GM12878 (cell line): ENCODE results near the gene TM7SF2. TPM values are rescaled to one million over a fixed set of nuclear protein-coding genes. Genes with fewer than 3 reads are reported as not detected.

Source experiments
- E2F8 ChIP-seq: fragments of 450-650 bp; IDR thresholded peaks from 2 replicates; pipeline ENCODE4 v1.6.1; 2018; ENCODE audit warnings: mild to moderate bottlenecking, low read depth, moderate library complexity; ENCODE audit not compliant: partially characterized antibody
- ETV6 ChIP-seq, 2 experiments: fragments of 450-650 bp in 1 of 2; IDR thresholded peaks in 1 of 2; conservative IDR thresholded peaks in 1 of 2; 2 replicates each; pipeline ENCODE4 v1.6.1; 2014; ENCODE audit warnings: antibody characterized with exemption in 1 of 2, borderline replicate concordance in 1 of 2, low read depth in 1 of 2, mild to moderate bottlenecking in 1 of 2, moderate library complexity in 1 of 2
- FOXK2 ChIP-seq: fragments of 450-650 bp; IDR thresholded peaks from 2 replicates; pipeline ENCODE4 v1.6.1; 2017; ENCODE audit warnings: mild to moderate bottlenecking, moderate library complexity
- HCFC1 ChIP-seq: fragments of 150-350 bp; IDR thresholded peaks from 2 replicates; pipeline ENCODE4 v1.6.1; 2014; ENCODE audit warnings: low read length
- KDM1A ChIP-seq: fragments of 200-600 bp; sonication (generic); IDR thresholded peaks from 2 replicates; pipeline ENCODE4 v1.6.1; 2016; ENCODE audit warnings: borderline replicate concordance
- KLF5 ChIP-seq: fragments of 450-650 bp; IDR thresholded peaks from 2 replicates; pipeline ENCODE4 v1.6.1; 2014; ENCODE audit warnings: mild to moderate bottlenecking; ENCODE audit not compliant: partially characterized antibody
- MEF2A ChIP-seq: IDR thresholded peaks from 2 replicates; pipeline ENCODE4 v1.6.1; 2011; ENCODE audit warnings: low read depth, mild to moderate bottlenecking, low read length, moderate library complexity; ENCODE audit not compliant: insufficient read depth
- MTA2 ChIP-seq: fragments of 450-650 bp; IDR thresholded peaks from 2 replicates; pipeline ENCODE4 v1.6.1; 2016; ENCODE audit warnings: low read depth, mild to moderate bottlenecking, moderate library complexity
- MYC ChIP-seq: IDR thresholded peaks from 2 replicates; pipeline ENCODE4 v1.6.1; 2011; ENCODE audit warnings: mild to moderate bottlenecking, low read length, moderate library complexity, inconsistent platforms; ENCODE audit not compliant: insufficient read depth, insufficient replicate concordance, insufficient read length, severe bottlenecking
- NFIC ChIP-seq: IDR thresholded peaks from 2 replicates; pipeline ENCODE4 v1.6.1; 2012; ENCODE audit warnings: low read depth, mild to moderate bottlenecking, inconsistent platforms, low read length, moderate library complexity
- NR2C2 ChIP-seq: IDR thresholded peaks from 2 replicates; pipeline ENCODE4 v1.6.1; 2011; ENCODE audit warnings: borderline replicate concordance, low read depth; ENCODE audit not compliant: control insufficient read depth, insufficient read length
- POLR2AphosphoS5 ChIP-seq: IDR thresholded peaks from 2 replicates; pipeline ENCODE4 v1.6.1; 2011; ENCODE audit warnings: mild to moderate bottlenecking, low read length, inconsistent platforms
- POU2F2 ChIP-seq: IDR thresholded peaks from 3 replicates; pipeline ENCODE4 v1.6.1; 2011; ENCODE audit warnings: low read depth, mild to moderate bottlenecking, low read length, borderline replicate concordance
- RBBP5 ChIP-seq: fragments of 200-600 bp; sonication (generic); conservative IDR thresholded peaks from 2 replicates; pipeline ENCODE4 v1.6.1; 2016
- SMARCA5 ChIP-seq: fragments of 450-650 bp; IDR thresholded peaks from 2 replicates; pipeline ENCODE4 v1.6.1; 2017; ENCODE audit warnings: mild to moderate bottlenecking
- SMC3 ChIP-seq: IDR thresholded peaks from 2 replicates; pipeline ENCODE4 v1.6.1; 2011; ENCODE audit warnings: low read length, improper control_type of control experiment, borderline replicate concordance
- SUPT20H ChIP-seq: IDR thresholded peaks from 2 replicates; pipeline ENCODE4 v1.6.1; 2011; ENCODE audit warnings: low read depth, mild to moderate bottlenecking, low read length, moderate library complexity, borderline replicate concordance; ENCODE audit not compliant: control insufficient read depth
- YBX1 ChIP-seq: fragments of 450-650 bp; IDR thresholded peaks from 2 replicates; pipeline ENCODE4 v1.6.1; 2016; ENCODE audit warnings: antibody characterized with exemption
- YY1 ChIP-seq: IDR thresholded peaks from 2 replicates; pipeline ENCODE4 v1.6.1; 2011; ENCODE audit warnings: low read depth, mild to moderate bottlenecking, low read length
- ZNF207 ChIP-seq: fragments of 450-650 bp; IDR thresholded peaks from 2 replicates; pipeline ENCODE4 v1.6.1; 2014; ENCODE audit warnings: antibody characterized with exemption, mild to moderate bottlenecking, borderline replicate concordance
- polyA plus RNA-seq, 11 experiments: library from polyadenylated mRNA; depleted of rRNA in 4 of 11; unstranded in 6 of 11; stranded (reverse) in 5 of 11; fragments of >200 nt; fragmentation: Nextera tagmentation in 4 of 11; fragmentation: Illumina TruSeq in 1 of 11; extraction: Ambion mirVana in 4 of 11; extraction: Trizol in 1 of 11; gene quantifications; 1 replicate in 1 of 11; 2 replicates in 10 of 11; pipeline versions ENCODE4 v1.2.1 to v1.2.3, GENCODE V29; 2011 to 2016; ENCODE audit warnings: inconsistent platforms in 2 of 11, missing spikeins in 2 of 11, low read depth in 1 of 11
- total RNA-seq, 4 experiments: library from RNA; depleted of rRNA in 3 of 4; stranded (reverse); fragments of >200 nt in 3 of 4; fragmentation: Illumina TruSeq in 1 of 4; extraction: Trizol in 1 of 4; gene quantifications; 2 replicates each; pipeline versions ENCODE4 v1.2.1 to v1.2.3, GENCODE V29; 2013 to 2021
- TF ChIP-seq, protein P1 (sequence below): IDR thresholded peaks from 2 replicates; pipeline ENCODE4 v1.6.1; 2012; ENCODE audit warnings: low read depth, low read length, improper control_type of control experiment
- TF ChIP-seq, protein P2 (sequence below): IDR thresholded peaks from 2 replicates; pipeline ENCODE4 v1.6.1; 2012; ENCODE audit warnings: low read depth, low read length, improper control_type of control experiment
- TF ChIP-seq, protein P3 (sequence below): fragments of 450-650 bp; conservative IDR thresholded peaks from 2 replicates; pipeline ENCODE4 v1.6.1; 2017; ENCODE audit warnings: mild to moderate bottlenecking, moderate library complexity

Gene TM7SF2
- total and polyA plus RNA-seq, 10 of the 15 experiments (the other 5 are each of a cell fraction or from before 2014, with no cell fraction given) = 0.52 to 57.7 (median 20.7) TPM

- TF ChIP-seq, protein P1, sequence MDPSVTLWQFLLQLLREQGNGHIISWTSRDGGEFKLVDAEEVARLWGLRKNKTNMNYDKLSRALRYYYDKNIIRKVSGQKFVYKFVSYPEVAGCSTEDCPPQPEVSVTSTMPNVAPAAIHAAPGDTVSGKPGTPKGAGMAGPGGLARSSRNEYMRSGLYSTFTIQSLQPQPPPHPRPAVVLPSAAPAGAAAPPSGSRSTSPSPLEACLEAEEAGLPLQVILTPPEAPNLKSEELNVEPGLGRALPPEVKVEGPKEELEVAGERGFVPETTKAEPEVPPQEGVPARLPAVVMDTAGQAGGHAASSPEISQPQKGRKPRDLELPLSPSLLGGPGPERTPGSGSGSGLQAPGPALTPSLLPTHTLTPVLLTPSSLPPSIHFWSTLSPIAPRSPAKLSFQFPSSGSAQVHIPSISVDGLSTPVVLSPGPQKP = no peak
- no peak for TF ChIP-seq HCFC1
- TF ChIP-seq RBBP5 = no peak
- TF ChIP-seq YBX1 = no peak
- TF ChIP-seq NR2C2 = no peak
- TF ChIP-seq KLF5 = no peak
- TF ChIP-seq, protein P2, sequence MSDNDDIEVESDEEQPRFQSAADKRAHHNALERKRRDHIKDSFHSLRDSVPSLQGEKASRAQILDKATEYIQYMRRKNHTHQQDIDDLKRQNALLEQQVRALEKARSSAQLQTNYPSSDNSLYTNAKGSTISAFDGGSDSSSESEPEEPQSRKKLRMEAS = no peak; the same call in 1 of the 2 replicates
- TF ChIP-seq, protein P3, sequence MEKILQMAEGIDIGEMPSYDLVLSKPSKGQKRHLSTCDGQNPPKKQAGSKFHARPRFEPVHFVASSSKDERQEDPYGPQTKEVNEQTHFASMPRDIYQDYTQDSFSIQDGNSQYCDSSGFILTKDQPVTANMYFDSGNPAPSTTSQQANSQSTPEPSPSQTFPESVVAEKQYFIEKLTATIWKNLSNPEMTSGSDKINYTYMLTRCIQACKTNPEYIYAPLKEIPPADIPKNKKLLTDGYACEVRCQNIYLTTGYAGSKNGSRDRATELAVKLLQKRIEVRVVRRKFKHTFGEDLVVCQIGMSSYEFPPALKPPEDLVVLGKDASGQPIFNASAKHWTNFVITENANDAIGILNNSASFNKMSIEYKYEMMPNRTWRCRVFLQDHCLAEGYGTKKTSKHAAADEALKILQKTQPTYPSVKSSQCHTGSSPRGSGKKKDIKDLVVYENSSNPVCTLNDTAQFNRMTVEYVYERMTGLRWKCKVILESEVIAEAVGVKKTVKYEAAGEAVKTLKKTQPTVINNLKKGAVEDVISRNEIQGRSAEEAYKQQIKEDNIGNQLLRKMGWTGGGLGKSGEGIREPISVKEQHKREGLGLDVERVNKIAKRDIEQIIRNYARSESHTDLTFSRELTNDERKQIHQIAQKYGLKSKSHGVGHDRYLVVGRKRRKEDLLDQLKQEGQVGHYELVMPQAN = peak; percentile 81
- TF ChIP-seq SUPT20H = no peak
- peak; percentile 11; the same call in 1 of the 3 replicates for TF ChIP-seq POU2F2
- no peak for TF ChIP-seq KDM1A
- no peak for TF ChIP-seq ETV6 (conservative IDR thresholded peaks at IDR 0.05 in 1 of 2, IDR thresholded peaks at IDR 0.05 in 1 of 2; ENCODE audit: borderline replicate concordance in 1 of 2, low read depth in 1 of 2)
- TF ChIP-seq E2F8 = no peak
- TF ChIP-seq MEF2A = no peak
- TF ChIP-seq ZNF207 = no peak
- TF ChIP-seq SMARCA5 = peak; percentile 97
- TF ChIP-seq FOXK2 = no peak
- TF ChIP-seq YY1 = peak; percentile 53; the same call in 1 of the 2 replicates
- no peak for TF ChIP-seq MYC
- TF ChIP-seq SMC3 = peak; percentile 43; the same call in 1 of the 2 replicates
- no peak for TF ChIP-seq NFIC
- no peak for TF ChIP-seq POLR2AphosphoS5
- no peak; the same call in 1 of the 2 replicates for TF ChIP-seq MTA2
Observed at GRCh38 chr11:65112546-65113360, 1.1 kb downstream of the TM7SF2 start (continued).
